Measurements from ENCODE around the gene IRX2. TPM values are rescaled to one million over a fixed set of nuclear protein-coding genes. Genes with fewer than 3 reads are reported as not detected.

IRX2 gene
- total RNA-seq, 1 donor from 2014 or later: 6.7 TPM

DNA sequence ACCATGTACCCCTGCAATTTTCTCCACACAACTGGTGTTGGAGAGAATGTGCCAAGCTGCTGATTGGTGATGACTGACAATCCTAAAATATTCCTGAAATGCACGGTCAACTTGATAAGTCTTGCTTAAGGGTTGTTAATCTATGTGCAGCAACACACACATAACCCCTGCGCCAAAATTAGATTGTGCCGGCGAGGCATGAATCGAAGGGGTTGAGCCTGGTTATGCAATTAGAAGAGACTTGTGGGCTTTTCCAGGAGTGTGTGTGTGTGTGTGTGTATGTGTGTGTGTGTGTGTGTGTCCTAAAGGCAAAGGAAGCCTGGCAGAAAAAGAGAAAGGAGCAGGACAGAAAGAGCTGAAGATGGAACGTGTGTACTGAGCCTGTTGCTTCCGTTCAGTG is 22.3 kb downstream of the IRX2 start:
- DNase-seq (ENCODE audit: low read depth): no peak
- Histone ChIP-seq H3K4me2 (ENCODE audit: low read length) (no peak overlapping the region), H4K20me1 (ENCODE audit: insufficient read depth, low read length) (no peaks in the 10 kb centered on the region), H3K36me3 (ENCODE audit: insufficient read depth, low read length) (no peaks in the 10 kb centered on the region), H3K4me3 (ENCODE audit: insufficient read depth, low read depth, low read length) (no peak overlapping the region), H3K79me2 (ENCODE audit: insufficient read depth, low read length) (no peaks in the 10 kb centered on the region), H3K9ac (ENCODE audit: low read length) (no peak overlapping the region), H3K4me1 (ENCODE audit: insufficient read depth, low read length) (no peaks in the 10 kb centered on the region), H3K27me3 (ENCODE audit: insufficient read depth, low read length) (peaks cover 6% of the 10 kb centered on the region), H3K9me3 (ENCODE audit: insufficient read depth, low read depth, low read length) (no peaks in the 10 kb centered on the region), H3K27ac (ENCODE audit: low read depth, low read length) (no peak overlapping the region), H2AFZ (ENCODE audit: low read depth, low read length) (no peak overlapping the region)
- Mint-ChIP-seq H3K9me3 (ENCODE audit: unreplicated experiment) (no peaks in the 10 kb centered on the region), H3K4me3 (ENCODE audit: unreplicated experiment) (no peak overlapping the region), H3K36me3 (ENCODE audit: low read depth, unreplicated experiment) (no peaks in the 10 kb centered on the region), H3K27ac (ENCODE audit: unreplicated experiment) (no peak overlapping the region), H3K27me3 (ENCODE audit: low read depth, unreplicated experiment) (peaks cover 73% of the 10 kb centered on the region), H3K4me1 (ENCODE audit: low read depth, unreplicated experiment) (no peaks in the 10 kb centered on the region)
- no peak for FAIRE-seq
- TF ChIP-seq, protein P1, sequence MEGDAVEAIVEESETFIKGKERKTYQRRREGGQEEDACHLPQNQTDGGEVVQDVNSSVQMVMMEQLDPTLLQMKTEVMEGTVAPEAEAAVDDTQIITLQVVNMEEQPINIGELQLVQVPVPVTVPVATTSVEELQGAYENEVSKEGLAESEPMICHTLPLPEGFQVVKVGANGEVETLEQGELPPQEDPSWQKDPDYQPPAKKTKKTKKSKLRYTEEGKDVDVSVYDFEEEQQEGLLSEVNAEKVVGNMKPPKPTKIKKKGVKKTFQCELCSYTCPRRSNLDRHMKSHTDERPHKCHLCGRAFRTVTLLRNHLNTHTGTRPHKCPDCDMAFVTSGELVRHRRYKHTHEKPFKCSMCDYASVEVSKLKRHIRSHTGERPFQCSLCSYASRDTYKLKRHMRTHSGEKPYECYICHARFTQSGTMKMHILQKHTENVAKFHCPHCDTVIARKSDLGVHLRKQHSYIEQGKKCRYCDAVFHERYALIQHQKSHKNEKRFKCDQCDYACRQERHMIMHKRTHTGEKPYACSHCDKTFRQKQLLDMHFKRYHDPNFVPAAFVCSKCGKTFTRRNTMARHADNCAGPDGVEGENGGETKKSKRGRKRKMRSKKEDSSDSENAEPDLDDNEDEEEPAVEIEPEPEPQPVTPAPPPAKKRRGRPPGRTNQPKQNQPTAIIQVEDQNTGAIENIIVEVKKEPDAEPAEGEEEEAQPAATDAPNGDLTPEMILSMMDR (IDR thresholded peaks at IDR 0.05; ENCODE audit: insufficient read depth, low read depth, low read length): no peak
- TF ChIP-seq EZH2 (IDR thresholded peaks at IDR 0.05; ENCODE audit: insufficient read depth, low read length): no peak

DNA sequence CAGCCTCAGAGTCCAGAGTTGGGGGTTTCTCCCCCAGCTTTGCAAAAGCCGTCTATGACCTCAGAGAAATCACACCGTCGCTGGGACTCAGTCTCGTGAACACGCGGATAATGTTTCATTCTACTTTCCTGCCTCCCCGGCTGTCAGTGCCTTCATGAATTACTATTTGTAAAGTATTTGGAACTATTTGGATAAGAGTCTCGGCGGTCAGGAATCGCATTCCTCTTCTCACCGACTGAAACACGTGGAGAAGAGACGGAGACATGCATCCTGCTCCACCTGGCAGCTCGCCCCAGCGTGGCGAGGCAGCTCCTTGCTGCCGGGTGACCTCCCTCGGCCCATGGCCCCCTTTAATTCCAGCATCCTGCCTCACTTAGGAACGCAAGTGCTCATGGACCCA is 23.9 kb downstream of the IRX2 start:
- H3K4me1 Mint-ChIP-seq (ENCODE audit: low read depth, unreplicated experiment): no peaks in the 10 kb centered on the region
- Histone ChIP-seq H3K27ac (ENCODE audit: low read depth, low read length) (no peak overlapping the region), H3K4me2 (ENCODE audit: low read length) (no peak overlapping the region), H3K9ac (ENCODE audit: low read length) (no peak overlapping the region), H2AFZ (ENCODE audit: low read depth, low read length) (no peak overlapping the region), H3K9me3 (ENCODE audit: insufficient read depth, low read depth, low read length) (no peaks in the 10 kb centered on the region), H4K20me1 (ENCODE audit: insufficient read depth, low read length) (no peaks in the 10 kb centered on the region), H3K36me3 (ENCODE audit: insufficient read depth, low read length) (no peaks in the 10 kb centered on the region), H3K27me3 (ENCODE audit: insufficient read depth, low read length) (peaks cover 5% of the 10 kb centered on the region), H3K4me1 (ENCODE audit: insufficient read depth, low read length) (no peaks in the 10 kb centered on the region), H3K79me2 (ENCODE audit: insufficient read depth, low read length) (no peaks in the 10 kb centered on the region), H3K4me3 (ENCODE audit: insufficient read depth, low read depth, low read length) (no peak overlapping the region)
- no peaks in the 10 kb centered on the region for H3K9me3 Mint-ChIP-seq (ENCODE audit: unreplicated experiment)
- no peaks in the 10 kb centered on the region for H3K36me3 Mint-ChIP-seq (ENCODE audit: low read depth, unreplicated experiment)
- no peak overlapping the region for H3K4me3 Mint-ChIP-seq (ENCODE audit: unreplicated experiment)
- DNase-seq (ENCODE audit: low read depth): no peak
- H3K27me3 Mint-ChIP-seq (ENCODE audit: low read depth, unreplicated experiment): peaks cover 61% of the 10 kb centered on the region
- TF ChIP-seq EZH2 (IDR thresholded peaks at IDR 0.05; ENCODE audit: insufficient read depth, low read length): no peak
- TF ChIP-seq, protein P1 (IDR thresholded peaks at IDR 0.05; ENCODE audit: insufficient read depth, low read depth, low read length): no peak
- no peak for FAIRE-seq
- H3K27ac Mint-ChIP-seq (ENCODE audit: unreplicated experiment): no peak overlapping the region

- peaks cover 52% of the 10 kb centered on the region for H3K27me3 Mint-ChIP-seq (ENCODE audit: low read depth, unreplicated experiment)
- no peaks in the 10 kb centered on the region for H3K9me3 ChIP-seq (ENCODE audit: insufficient read depth, low read depth, low read length)
- no peaks in the 10 kb centered on the region for H4K20me1 ChIP-seq (ENCODE audit: insufficient read depth, low read length)
- FAIRE-seq: no peak
- no peak for TF ChIP-seq EZH2 (IDR thresholded peaks at IDR 0.05; ENCODE audit: insufficient read depth, low read length)
- TF ChIP-seq, protein P1 (IDR thresholded peaks at IDR 0.05; ENCODE audit: insufficient read depth, low read depth, low read length): no peak
- H3K36me3 Mint-ChIP-seq (ENCODE audit: low read depth, unreplicated experiment): no peaks in the 10 kb centered on the region
- H3K4me1 Mint-ChIP-seq (ENCODE audit: low read depth, unreplicated experiment): no peaks in the 10 kb centered on the region
- H3K27ac ChIP-seq (ENCODE audit: low read depth, low read length): no peak overlapping the region
- H3K4me1 ChIP-seq (ENCODE audit: insufficient read depth, low read length): no peaks in the 10 kb centered on the region
- no peaks in the 10 kb centered on the region for H3K9me3 Mint-ChIP-seq (ENCODE audit: unreplicated experiment)
- no peak overlapping the region for H3K9ac ChIP-seq (ENCODE audit: low read length)
- H3K79me2 ChIP-seq (ENCODE audit: insufficient read depth, low read length): no peaks in the 10 kb centered on the region
- no peak overlapping the region for H3K4me2 ChIP-seq (ENCODE audit: low read length)
- no peak for DNase-seq (ENCODE audit: low read depth)
- H3K4me3 ChIP-seq (ENCODE audit: insufficient read depth, low read depth, low read length): no peak overlapping the region
- no peak overlapping the region for H3K4me3 Mint-ChIP-seq (ENCODE audit: unreplicated experiment)
- H3K27ac Mint-ChIP-seq (ENCODE audit: unreplicated experiment): no peak overlapping the region
- peaks cover 5% of the 10 kb centered on the region for H3K27me3 ChIP-seq (ENCODE audit: insufficient read depth, low read length)
- H3K36me3 ChIP-seq (ENCODE audit: insufficient read depth, low read length): no peaks in the 10 kb centered on the region
- H2AFZ ChIP-seq (ENCODE audit: low read depth, low read length): no peak overlapping the region
Observed at GRCh38 chr5:2725980-2726765, 25.3 kb downstream of the IRX2 start.

All from astrocyte (in vitro differentiated cells and primary cell).